GM12892 (cell line): Measurements from ENCODE around the gene ITGB2.

ENCODE experiments used
- POLR2A ChIP-seq: IDR thresholded peaks from 2 replicates; pipeline ENCODE4 v1.6.1; 2011; ENCODE audit warnings: low read depth, low read length, control low read depth
- POLR2AphosphoS5 ChIP-seq: IDR thresholded peaks from 2 replicates; pipeline ENCODE4 v1.6.1; 2011; ENCODE audit warnings: low read depth, low read length, control low read depth

DNA sequence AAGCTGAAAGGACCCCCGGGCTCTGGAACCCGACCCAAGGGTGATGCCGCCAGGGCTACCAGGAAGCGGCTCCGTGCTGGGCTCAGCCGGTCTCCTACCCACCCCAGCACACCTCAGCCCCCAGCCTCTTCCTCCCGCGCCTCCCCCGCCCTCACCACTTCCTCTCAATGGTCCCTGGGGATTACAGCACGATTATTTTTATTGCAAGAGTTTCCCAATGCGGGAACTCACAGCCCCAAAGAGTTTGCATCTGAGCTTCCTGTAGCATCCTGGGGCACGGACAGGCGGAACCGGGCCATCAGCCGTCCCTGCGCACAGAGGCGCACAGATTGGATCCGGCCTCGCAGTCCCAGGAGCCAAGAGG, 10.4 kb upstream of the ITGB2 start:
- TF ChIP-seq POLR2A, result peak; percentile 18; the same call in 1 of the 2 replicates
- no peak for TF ChIP-seq POLR2AphosphoS5
